Measurements from ENCODE around the gene DUSP11.
"Not testable (repeated sequence)": the region's sequence is repeated elsewhere in the genome, so short reads cannot be mapped to it uniquely, and the experiment has no call there.

DUSP11 gene
- 45.1 to 46.2 reads per million in 2 donors for total RNA-seq

GRCh38 chr2:73779467-73780236 is at the start of gene DUSP11:
DUSP11 (minus strand) TSS chr2:73780103; CDS start chr2:73779974, 129 bp downstream.
- peak; percentile 95 for DNase-seq

- peak; percentile 88 for DNase-seq
Observed at GRCh38 chr2:73828818-73829570, 49.1 kb upstream of the DUSP11 start, which contains the start of gene STAMBP. STAMBP (plus strand) TSS chr2:73828961; CDS start chr2:73830857, 1,896 bp downstream.

GRCh38 chr2:73828389-73828817 is 48.5 kb upstream of the DUSP11 start:
- no peak for DNase-seq

GRCh38 chr2:73827660-73828388 is 47.9 kb upstream of the DUSP11 start:
- no peak for DNase-seq

- DNase-seq, result no peak
Observed at GRCh38 chr2:73827018-73827417, 47.1 kb upstream of the DUSP11 start.

GRCh38 chr2:73825408-73825807 is 45.5 kb upstream of the DUSP11 start:
- no peak for DNase-seq

- DNase-seq, result no peak
Observed at GRCh38 chr2:73823916-73824523, 44.1 kb upstream of the DUSP11 start.

GRCh38 chr2:73823416-73823815 is 43.5 kb upstream of the DUSP11 start:
- no peak for DNase-seq

- DNase-seq, result no peak
Observed at GRCh38 chr2:73822991-73823390, 43.1 kb upstream of the DUSP11 start.

- DNase-seq, result no peak
Observed at GRCh38 chr2:73822276-73822675, 42.4 kb upstream of the DUSP11 start.

GRCh38 chr2:73821669-73822068 is 41.8 kb upstream of the DUSP11 start:
- DNase-seq, result no peak

GRCh38 chr2:73821227-73821626 is 41.3 kb upstream of the DUSP11 start:
- no peak for DNase-seq

GRCh38 chr2:73818296-73818695 is 38.4 kb upstream of the DUSP11 start:
- DNase-seq, result no peak

- DNase-seq, result no peak
Observed at GRCh38 chr2:73812635-73813034, 32.7 kb upstream of the DUSP11 start.

GRCh38 chr2:73811878-73812277 is 32.0 kb upstream of the DUSP11 start:
- no peak for DNase-seq

GRCh38 chr2:73783883-73784282 is 4.0 kb upstream of the DUSP11 start, which contains the start of gene C2orf78:
C2orf78 (plus strand) TSS chr2:73784183; CDS start chr2:73784310, 127 bp downstream.
- DNase-seq, result not testable (repeated sequence)

GRCh38 chr2:73783402-73783801 is 3.5 kb upstream of the DUSP11 start:
- not testable (repeated sequence) for DNase-seq

- DNase-seq, result no peak
Observed at GRCh38 chr2:73780237-73780582, 307 bp upstream of the DUSP11 start.

GRCh38 chr2:73778867-73779466 is 936 bp downstream of the DUSP11 start:
- DNase-seq, result not testable (repeated sequence)

- DNase-seq, result no peak
Observed at GRCh38 chr2:73776869-73777519, 2.9 kb downstream of the DUSP11 start.

GRCh38 chr2:73776381-73776780 is 3.5 kb downstream of the DUSP11 start:
- no peak for DNase-seq

GRCh38 chr2:73772819-73773218 is 7.1 kb downstream of the DUSP11 start:
- DNase-seq, result no peak

All from T-helper 9 cell (primary cell).